GM19468 (cell line): Measurements from ENCODE around the gene TMEM250.

Experiments used
- ATAC-seq: cut with Tn5 transposase; IDR thresholded peaks from one replicate; pipeline ENCODE4 v1.9.1; 2021; ENCODE audit warnings: mild to moderate bottlenecking, moderate library complexity, moderate number of reproducible peaks; ENCODE audit not compliant: unreplicated experiment; ENCODE audit errors: extremely low read depth

Gene TMEM250

GRCh38 chr9:136133191-136133958, 14.7 kb upstream of the TMEM250 start:
- no peak for ATAC-seq

GRCh38 chr9:136132512-136133050, 13.9 kb upstream of the TMEM250 start:
- ATAC-seq = no peak

GRCh38 chr9:136131629-136132511, 13.2 kb upstream of the TMEM250 start:
- ATAC-seq = no peak

- ATAC-seq = no peak
Observed at GRCh38 chr9:136129176-136129575, 10.5 kb upstream of the TMEM250 start.

- ATAC-seq = no peak
Observed at GRCh38 chr9:136128436-136128835, 9.8 kb upstream of the TMEM250 start.

- ATAC-seq = no peak
Observed at GRCh38 chr9:136127313-136127712, 8.6 kb upstream of the TMEM250 start.

GRCh38 chr9:136124976-136125692, 6.5 kb upstream of the TMEM250 start:
- ATAC-seq = no peak

GRCh38 chr9:136122425-136123383, 4.0 kb upstream of the TMEM250 start:
- no peak for ATAC-seq

- no peak for ATAC-seq
Observed at GRCh38 chr9:136121801-136122200, 3.1 kb upstream of the TMEM250 start.

- ATAC-seq = no peak
Observed at GRCh38 chr9:136120438-136120844, 1.8 kb upstream of the TMEM250 start.

GRCh38 chr9:136119883-136120393, 1.3 kb upstream of the TMEM250 start:
- no peak for ATAC-seq

GRCh38 chr9:136119061-136119882, 597 bp upstream of the TMEM250 start:
- no peak for ATAC-seq

GRCh38 chr9:136117916-136118319, 757 bp downstream of the TMEM250 start:
- ATAC-seq = no peak

GRCh38 chr9:136117291-136117915, 1.3 kb downstream of the TMEM250 start:
- no peak for ATAC-seq

- ATAC-seq = no peak
Observed at GRCh38 chr9:136116360-136117098, 2.1 kb downstream of the TMEM250 start.

- no peak for ATAC-seq
Observed at GRCh38 chr9:136115641-136116359, 2.9 kb downstream of the TMEM250 start.
